ENCODE measurements around the gene PTTG1. TPM values are rescaled to one million over a fixed set of nuclear protein-coding genes. Genes with fewer than 3 reads are reported as not detected.

Gene PTTG1

Small RNA genes within 50 kb of the gene (small RNA-seq; reads per million reads assigned to genes)
- gene MIR3142 (ENCODE audit: insufficient read depth) = not detected
